GM23338 (cell line): Measurements from ENCODE around the gene MAP3K10.

Experiments
- CTCF ChIP-seq, 2 experiments: fragments of 200-600 bp in 1 of 2; sonication (generic) in 1 of 2; conservative IDR thresholded peaks; 2 replicates each; pipeline versions ENCODE4 v1.5.1 to v1.6.1; 2016 to 2017; ENCODE audit warnings: antibody characterized with exemption in 2 of 2, low read depth in 2 of 2, mild to moderate bottlenecking in 2 of 2, moderate library complexity in 1 of 2
- ETS1 ChIP-seq: IDR thresholded peaks from 2 replicates; pipeline ENCODE4 v1.6.1; 2016; ENCODE audit warnings: antibody characterized with exemption
- NANOG ChIP-seq: IDR thresholded peaks from 2 replicates; pipeline ENCODE4 v1.6.1; 2016; ENCODE audit warnings: antibody characterized with exemption, borderline replicate concordance
- POLR2AphosphoS5 ChIP-seq: IDR thresholded peaks from 2 replicates; pipeline ENCODE4 v1.6.1; 2016; ENCODE audit warnings: antibody characterized with exemption, low read depth

- no peak for TF ChIP-seq CTCF (conservative IDR thresholded peaks at IDR 0.05; ENCODE audit: low read depth in 2 of 2)
- TF ChIP-seq NANOG, result no peak
- TF ChIP-seq ETS1, result no peak
- no peak for TF ChIP-seq POLR2AphosphoS5
Observed at GRCh38 chr19:40174092-40174491, 17.1 kb upstream of the MAP3K10 start.
